GM10266 (cell line): ENCODE measurements around the gene IGFL4.

Experiments used
- DNase-seq: peaks from one replicate; pipeline ENCODE4 v3.0.0; 2012; ENCODE audit errors: extremely low spot score
- CTCF ChIP-seq: IDR thresholded peaks from 2 replicates; pipeline ENCODE4 v1.5.1; 2012; ENCODE audit warnings: mild to moderate bottlenecking, low read depth; ENCODE audit not compliant: control insufficient read depth, insufficient read depth; ENCODE audit errors: missing control alignments

IGFL4 gene

GRCh38 chr19:46063201-46063600 is 22.4 kb upstream of the IGFL4 start:
- TF ChIP-seq CTCF, result no peak
- no peak for DNase-seq

GRCh38 chr19:46060012-46060411 is 19.2 kb upstream of the IGFL4 start:
- no peak for TF ChIP-seq CTCF

GRCh38 chr19:46058778-46059177 is 18.0 kb upstream of the IGFL4 start:
- DNase-seq, result no peak
- TF ChIP-seq CTCF, result no peak

More at GRCh38 chr19:46060012-46060411, 19.2 kb upstream of the IGFL4 start:
- no peak for DNase-seq

- TF ChIP-seq CTCF, result no peak
- DNase-seq, result no peak
Observed at GRCh38 chr19:46056536-46056935, 15.7 kb upstream of the IGFL4 start.

GRCh38 chr19:46052896-46053295 is 12.1 kb upstream of the IGFL4 start:
- no peak for DNase-seq
- no peak for TF ChIP-seq CTCF

GRCh38 chr19:46049597-46049996 is 8.8 kb upstream of the IGFL4 start:
- TF ChIP-seq CTCF, result peak; percentile 44
- DNase-seq, result no peak

GRCh38 chr19:46043519-46043918 is 2.7 kb upstream of the IGFL4 start:
- TF ChIP-seq CTCF, result no peak
- no peak for DNase-seq
